AG04449 (cell line): Measurements from ENCODE around the gene SIGLEC9.

Experiments
- CTCF ChIA-PET: fragments of 350-600 bp; formaldehyde crosslinking; extraction: SDS; loops from one replicate; lab custom pipeline; 2021; ENCODE audit warnings: antibody characterized with exemption; lab: Yijun Ruan, JAX
- POLR2A ChIA-PET: fragments of 400-600, 350-600 bp; formaldehyde crosslinking; extraction: SDS; loops from one replicate; lab custom pipeline; 2020; ENCODE audit warnings: antibody characterized with exemption, inconsistent platforms; lab: Yijun Ruan, JAX
- DNase-seq: peaks from one replicate; pipeline ENCODE4 v3.0.0-alpha.2; 2010; ENCODE audit warnings: low read depth, low spot score
- H3K4me3 ChIP-seq: 2 replicates; pipeline ENCODE4 v1.5.1; 2011; ENCODE audit warnings: low read depth, mild to moderate bottlenecking, control low read depth, low read length
- CTCF ChIP-seq: IDR thresholded peaks from one replicate; pipeline ENCODE4 v1.5.1; 2011; ENCODE audit warnings: mild to moderate bottlenecking, moderate library complexity, low read length, control low read depth, inconsistent platforms; ENCODE audit not compliant: insufficient read depth; ENCODE audit errors: missing control alignments

Gene SIGLEC9

GRCh38 chr19:51147663-51148062 is 23.0 kb downstream of the SIGLEC9 start:
- TF ChIP-seq CTCF: no peak
- ChIA-PET CTCF (no interaction called here), POLR2A (no interaction called here)
- DNase-seq: no peak
- no peak overlapping the region for H3K4me3 ChIP-seq

- no peak overlapping the region for H3K4me3 ChIP-seq
- no peak for TF ChIP-seq CTCF
- ChIA-PET CTCF (interaction anchor here (0.8 kb wide), 1 partner anchor 10 kb away, joined by 4 read pairs; no protein-coding TSS in a partner anchor), POLR2A (no interaction called here)
- DNase-seq: no peak
Observed at GRCh38 chr19:51148580-51148979, 23.9 kb downstream of the SIGLEC9 start.

GRCh38 chr19:51150627-51151026 is 25.9 kb downstream of the SIGLEC9 start:
- no peak for DNase-seq
- POLR2A ChIA-PET: no interaction called here
- no peak overlapping the region for H3K4me3 ChIP-seq
- CTCF ChIA-PET: no interaction called here
- no peak for TF ChIP-seq CTCF

GRCh38 chr19:51156710-51157109 is 32.0 kb downstream of the SIGLEC9 start:
- TF ChIP-seq CTCF: no peak
- no peak for DNase-seq
- CTCF ChIA-PET: interaction anchor here (1.7 kb wide), 1 partner anchor 102 kb away, joined by 4 read pairs; no protein-coding TSS in a partner anchor
- POLR2A ChIA-PET: no interaction called here
- no peak overlapping the region for H3K4me3 ChIP-seq

- CTCF ChIA-PET: interaction anchor here (1.7 to 2.2 kb wide), 2 partner anchors 11 to 102 kb away, joined by 4 to 8 read pairs; no protein-coding TSS in a partner anchor
- no peak overlapping the region for H3K4me3 ChIP-seq
- TF ChIP-seq CTCF: no peak
- no peak for DNase-seq
- POLR2A ChIA-PET: no interaction called here
Observed at GRCh38 chr19:51157265-51157664, 32.6 kb downstream of the SIGLEC9 start.

- no peak overlapping the region for H3K4me3 ChIP-seq
- DNase-seq: no peak
- ChIA-PET POLR2A (no interaction called here), CTCF (interaction anchor here (0.5 to 2.2 kb wide), 5 partner anchors 10 to 1975 kb away, joined by 3 to 8 read pairs (median 3); no protein-coding TSS in a partner anchor)
- TF ChIP-seq CTCF: peak; percentile 61
Observed at GRCh38 chr19:51158474-51159129, 33.9 kb downstream of the SIGLEC9 start.
